Endometrium (tissue), 2 donors: Measurements from ENCODE around the gene CDK19.

Source experiments
- FAIRE-seq: peaks from 2 replicates; lab custom pipeline; 2012; peaks lifted over from hg19 to GRCh38; lab: Jason Lieb, UNC
- donor health status: control.
- donor health status: control.

CDK19 gene

GRCh38 chr6:110658631-110659211 lies 156.5 kb downstream of the CDK19 start:
- FAIRE-seq: no peak

GRCh38 chr6:110656492-110656891 lies 158.8 kb downstream of the CDK19 start:
- peak; percentile 67 for FAIRE-seq

- FAIRE-seq: no peak
These were observed 159.4 kb downstream of the CDK19 start for GRCh38 chr6:110655821-110656220.

- FAIRE-seq: no peak
These were observed 161.0 kb downstream of the CDK19 start for GRCh38 chr6:110654096-110654820.

- no peak for FAIRE-seq
These were observed 161.9 kb downstream of the CDK19 start for GRCh38 chr6:110653381-110653780.

GRCh38 chr6:110652520-110652919 lies 162.7 kb downstream of the CDK19 start:
- FAIRE-seq: no peak

GRCh38 chr6:110650755-110651154 lies 164.5 kb downstream of the CDK19 start:
- no peak for FAIRE-seq

- FAIRE-seq: no peak
These were observed 165.6 kb downstream of the CDK19 start for GRCh38 chr6:110649704-110650103.

- no peak for FAIRE-seq
These were observed 168.0 kb downstream of the CDK19 start for GRCh38 chr6:110646951-110647910.

- no peak for FAIRE-seq
These were observed 168.9 kb downstream of the CDK19 start for GRCh38 chr6:110646419-110646698.

GRCh38 chr6:110645685-110646418 lies 169.4 kb downstream of the CDK19 start:
- FAIRE-seq: no peak

- FAIRE-seq: peak; percentile 71
These were observed 172.1 kb downstream of the CDK19 start for GRCh38 chr6:110643175-110643574.

- FAIRE-seq: no peak
These were observed 172.6 kb downstream of the CDK19 start for GRCh38 chr6:110642711-110643110.

- no peak for FAIRE-seq
These were observed 178.5 kb downstream of the CDK19 start for GRCh38 chr6:110636781-110637180.

GRCh38 chr6:110635096-110635495 lies 180.2 kb downstream of the CDK19 start:
- no peak for FAIRE-seq

- FAIRE-seq: no peak
These were observed 181.5 kb downstream of the CDK19 start for GRCh38 chr6:110633731-110634213.

GRCh38 chr6:110629153-110629552 lies 186.1 kb downstream of the CDK19 start:
- no peak for FAIRE-seq

- no peak for FAIRE-seq
These were observed 186.9 kb downstream of the CDK19 start for GRCh38 chr6:110628330-110628729.

GRCh38 chr6:110626442-110626841 lies 188.8 kb downstream of the CDK19 start:
- no peak for FAIRE-seq

GRCh38 chr6:110625883-110626282 lies 189.4 kb downstream of the CDK19 start:
- FAIRE-seq: no peak

GRCh38 chr6:110622912-110623578 lies 192.2 kb downstream of the CDK19 start:
- no peak for FAIRE-seq

- no peak for FAIRE-seq
These were observed 194.2 kb downstream of the CDK19 start for GRCh38 chr6:110621061-110621460.
